ENCODE measurements around the gene PLEKHG3. TPM values are rescaled to one million over a fixed set of nuclear protein-coding genes. Genes with fewer than 3 reads are reported as not detected.

PLEKHG3 gene
- total RNA-seq, 1 experiment from 2014 or later: 13.8 TPM

DNA sequence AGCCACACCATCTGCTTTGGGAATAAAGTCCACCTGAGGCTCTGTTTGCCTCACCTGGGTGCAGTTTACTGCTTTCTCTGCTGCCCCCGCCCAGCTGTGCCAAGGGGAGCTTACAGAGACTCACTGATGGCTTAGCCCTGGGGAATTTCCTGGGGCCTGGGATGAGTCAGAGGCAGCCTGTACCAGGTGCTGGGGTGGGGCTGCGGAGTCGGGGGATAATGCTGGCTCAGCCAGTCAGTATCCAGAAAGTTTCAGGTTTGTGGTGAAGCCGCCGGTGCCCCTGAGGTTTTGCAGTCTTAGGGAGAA lies 22.3 kb downstream of the PLEKHG3 start:
- DNase-seq (ENCODE audit: low read depth): peak; percentile 81

DNA sequence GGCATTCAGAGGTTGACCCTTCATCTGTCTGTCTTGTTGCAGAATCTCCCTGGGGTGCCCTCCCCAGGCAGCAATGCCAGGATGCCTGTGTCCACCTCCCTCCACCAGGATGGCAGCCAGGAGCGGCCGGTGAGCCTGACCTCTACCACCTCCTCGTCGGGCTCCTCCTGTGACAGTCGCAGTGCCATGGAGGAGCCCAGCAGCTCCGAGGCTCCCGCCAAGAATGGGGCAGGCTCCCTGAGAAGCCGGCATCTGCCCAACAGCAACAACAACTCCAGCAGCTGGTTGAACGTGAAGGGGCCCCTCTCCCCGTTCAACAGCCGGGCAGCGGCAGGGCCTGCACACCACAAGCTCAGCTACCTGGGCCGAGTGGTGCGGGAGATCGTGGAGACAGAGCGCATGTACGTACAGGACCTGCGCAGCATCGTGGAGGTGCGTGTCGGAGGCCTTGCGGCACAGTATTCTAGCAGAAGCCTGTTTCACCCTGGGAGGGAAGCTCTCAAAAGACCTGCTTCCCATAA lies 23.4 kb downstream of the PLEKHG3 start:
- DNase-seq (ENCODE audit: low read depth): no peak

DNA sequence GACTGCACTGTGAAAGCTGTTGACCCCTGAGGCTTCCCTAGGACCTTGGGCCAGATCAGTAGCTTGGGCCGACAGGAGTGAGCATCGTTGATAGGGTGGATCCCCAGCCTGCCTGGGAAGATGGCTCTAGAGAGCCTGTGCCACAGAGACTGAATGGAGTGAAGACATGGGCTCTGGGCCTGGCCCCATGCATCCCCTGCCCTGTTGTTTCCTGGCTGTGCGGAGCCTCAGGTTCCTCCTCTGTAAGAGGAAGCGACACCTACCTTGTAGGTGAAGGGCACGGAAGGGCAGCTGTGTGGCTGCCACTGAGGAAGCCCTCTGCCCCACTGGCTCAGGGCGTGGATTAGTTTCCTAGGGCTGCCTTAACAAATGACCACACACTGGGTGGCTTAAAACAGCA lies 23.9 kb downstream of the PLEKHG3 start:
- DNase-seq (ENCODE audit: low read depth): no peak

DNA sequence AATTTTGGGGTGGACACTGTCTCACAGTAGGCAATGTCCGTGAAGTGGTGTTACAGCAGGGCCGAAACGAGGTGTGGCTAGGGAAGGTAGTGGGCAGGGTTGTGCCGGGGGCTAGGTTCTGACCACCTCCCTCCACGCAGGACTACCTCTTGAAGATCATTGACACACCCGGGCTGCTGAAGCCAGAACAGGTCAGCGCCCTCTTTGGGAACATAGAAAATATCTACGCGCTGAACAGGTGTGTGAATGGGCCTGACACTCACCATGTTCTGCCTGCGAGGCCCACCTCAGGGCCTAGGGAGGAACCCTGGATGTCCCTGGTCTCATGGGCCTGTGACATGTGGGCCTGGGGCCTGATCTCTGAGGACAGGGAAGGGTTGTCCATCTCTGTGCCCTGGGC lies 24.6 kb downstream of the PLEKHG3 start:
- no peak for DNase-seq (ENCODE audit: low read depth)

DNA sequence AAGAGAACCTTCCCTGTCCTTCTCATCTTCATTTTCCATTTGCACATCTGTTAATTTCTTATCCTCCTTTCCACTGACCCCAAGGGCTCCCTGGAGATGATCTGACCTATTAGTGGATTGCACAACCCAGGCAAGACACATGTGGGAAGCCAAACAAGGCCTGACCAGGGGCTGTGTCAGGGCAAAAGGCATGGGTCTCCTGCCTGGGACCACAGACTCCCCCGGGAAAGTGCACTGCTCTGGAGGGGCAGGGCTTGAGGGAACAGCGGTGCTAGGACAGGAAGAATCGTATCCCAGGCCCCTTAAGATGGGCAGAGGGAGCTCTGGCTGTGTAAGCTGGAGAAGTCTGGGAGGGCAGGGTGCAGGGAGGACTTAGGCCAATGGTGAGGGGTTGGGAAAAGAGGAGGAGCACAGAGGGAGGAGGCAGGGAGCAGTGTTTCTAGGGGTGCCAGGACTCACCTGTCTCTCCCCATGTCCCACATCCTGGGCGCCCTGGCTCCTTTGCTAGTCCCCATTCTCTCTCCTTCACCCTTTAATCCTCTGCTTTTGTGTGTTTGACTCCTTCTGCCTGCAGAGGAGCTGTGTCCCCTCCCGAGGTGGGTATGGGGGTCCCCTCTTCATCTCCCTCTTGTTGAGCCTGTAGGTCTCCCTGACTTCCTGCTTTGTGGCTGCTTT lies 25.3 kb downstream of the PLEKHG3 start:
- no peak for DNase-seq (ENCODE audit: low read depth)

DNA sequence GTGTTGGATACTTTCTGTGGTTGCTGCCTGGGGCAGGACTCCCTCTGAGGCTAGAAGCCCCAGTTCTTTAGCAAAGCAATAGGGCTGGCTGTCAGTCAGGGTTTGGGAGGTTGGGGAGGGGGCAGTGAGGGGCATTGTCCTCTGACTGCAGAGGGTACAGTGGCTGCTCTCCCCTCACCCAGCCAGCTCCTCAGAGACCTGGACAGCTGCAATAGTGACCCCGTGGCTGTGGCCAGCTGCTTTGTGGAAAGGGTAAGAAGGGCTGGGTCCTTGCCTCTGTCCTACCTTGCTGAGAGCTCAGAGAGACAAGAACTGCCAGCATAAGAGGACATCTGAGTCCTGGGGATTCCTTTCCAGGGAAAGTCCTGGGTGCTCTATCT lies 25.8 kb downstream of the PLEKHG3 start:
- DNase-seq (ENCODE audit: low read depth): no peak

DNA sequence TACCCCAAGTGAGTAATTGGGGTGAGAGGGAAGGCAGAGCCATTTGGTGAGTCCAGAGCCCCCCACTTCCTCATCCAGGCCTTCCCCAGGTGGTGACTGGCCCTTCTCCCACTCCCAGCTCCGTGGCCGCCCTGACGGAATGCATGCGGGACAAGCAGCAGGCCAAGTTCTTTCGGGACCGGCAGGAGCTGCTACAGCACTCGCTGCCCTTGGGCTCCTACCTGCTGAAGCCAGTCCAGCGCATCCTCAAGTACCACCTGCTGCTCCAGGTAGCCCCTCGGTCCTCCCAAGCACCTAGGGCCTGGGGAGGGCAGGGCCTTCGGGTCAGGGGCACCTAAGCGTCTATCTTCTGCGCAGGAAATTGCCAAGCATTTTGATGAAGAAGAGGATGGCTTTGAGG lies 26.5 kb downstream of the PLEKHG3 start:
- DNase-seq (ENCODE audit: low read depth): no peak

DNA sequence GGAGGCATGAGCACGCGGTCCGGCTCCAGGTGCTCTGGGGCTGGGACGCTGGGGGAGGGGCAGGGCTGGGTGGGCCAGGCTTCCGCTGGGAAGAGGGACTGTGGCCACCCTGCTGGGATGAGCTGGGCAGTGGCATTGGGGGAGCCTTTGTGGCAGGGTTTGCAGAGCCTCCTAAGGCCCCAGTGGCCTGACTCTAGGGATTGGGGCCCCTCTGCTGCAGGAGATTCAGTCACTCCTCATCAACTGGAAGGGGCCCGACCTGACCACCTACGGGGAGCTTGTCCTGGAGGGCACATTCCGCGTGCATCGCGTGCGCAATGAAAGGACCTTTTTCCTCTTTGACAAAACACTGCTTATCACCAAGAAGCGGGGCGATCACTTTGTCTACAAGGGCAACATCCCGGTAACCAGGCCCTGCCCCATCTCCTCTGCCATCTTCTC lies 26.9 kb downstream of the PLEKHG3 start:
- DNase-seq (ENCODE audit: low read depth): no peak

DNA sequence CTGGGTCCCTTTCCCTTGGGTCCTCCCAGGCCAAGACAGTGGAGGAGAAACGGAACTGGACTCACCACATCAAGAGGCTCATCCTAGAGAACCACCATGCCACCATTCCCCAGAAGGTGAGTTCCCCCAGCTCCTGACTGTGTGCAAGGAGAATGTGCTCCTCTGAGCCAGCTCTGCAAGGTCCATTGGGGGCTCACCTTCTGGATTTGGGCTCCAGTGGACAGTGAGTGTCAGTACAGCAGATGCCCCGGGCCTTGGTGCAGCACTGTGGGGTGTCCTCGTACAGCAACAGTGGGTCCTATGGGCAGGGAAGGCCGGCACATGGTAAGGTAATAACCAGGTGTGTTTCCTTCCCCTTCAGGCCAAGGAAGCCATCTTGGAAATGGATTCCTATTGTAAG lies 27.8 kb downstream of the PLEKHG3 start:
- no peak for DNase-seq (ENCODE audit: low read depth)

DNA sequence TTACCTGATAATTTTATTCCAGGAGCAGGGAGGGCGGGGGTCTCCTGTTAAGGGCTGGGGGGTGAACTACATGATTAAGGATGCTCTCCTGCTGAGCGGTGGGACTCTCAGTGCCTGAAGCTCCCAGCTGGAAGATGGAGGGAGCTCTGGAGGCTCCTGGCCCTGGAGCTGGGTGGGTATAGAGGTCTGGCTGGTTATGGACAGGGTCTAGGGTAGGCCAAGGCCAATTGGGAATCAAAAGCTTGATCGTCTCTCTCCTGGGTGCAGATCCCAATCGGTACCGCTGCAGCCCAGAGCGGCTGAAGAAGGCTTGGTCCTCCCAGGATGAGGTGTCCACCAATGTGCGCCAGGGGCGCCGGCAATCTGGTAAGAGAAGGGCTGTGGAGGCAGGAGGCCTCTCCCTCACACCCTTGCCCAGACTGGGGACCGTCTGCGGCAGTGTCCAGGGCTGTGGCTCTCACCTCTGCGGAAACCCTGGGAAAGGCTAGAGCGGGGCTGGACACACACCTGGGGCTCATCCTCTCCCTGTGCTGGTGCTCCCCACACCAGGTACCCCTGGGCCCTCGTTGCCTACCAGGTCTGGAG lies 28.4 kb downstream of the PLEKHG3 start:
- no peak for DNase-seq (ENCODE audit: low read depth)

DNA sequence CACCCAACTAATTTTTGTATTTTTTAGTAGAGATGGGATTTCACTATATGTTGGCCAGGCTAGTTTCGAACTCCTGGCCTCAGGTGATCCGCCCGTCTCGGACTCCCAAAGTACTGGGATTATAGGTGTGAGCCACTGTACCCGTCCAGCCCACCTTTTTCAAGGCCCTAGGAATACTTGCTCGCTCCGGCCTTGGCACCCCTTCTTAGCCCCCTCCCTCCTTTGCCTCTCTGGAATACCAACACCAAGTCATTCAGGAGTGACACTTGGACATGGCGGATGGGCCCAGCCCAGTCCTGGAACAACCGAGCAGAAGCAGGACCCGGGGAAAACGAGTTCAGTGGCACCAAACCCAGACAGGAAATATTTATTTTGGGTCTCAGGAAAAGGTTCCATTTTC lies 29.1 kb downstream of the PLEKHG3 start:
- no peak for DNase-seq (ENCODE audit: low read depth)

DNA sequence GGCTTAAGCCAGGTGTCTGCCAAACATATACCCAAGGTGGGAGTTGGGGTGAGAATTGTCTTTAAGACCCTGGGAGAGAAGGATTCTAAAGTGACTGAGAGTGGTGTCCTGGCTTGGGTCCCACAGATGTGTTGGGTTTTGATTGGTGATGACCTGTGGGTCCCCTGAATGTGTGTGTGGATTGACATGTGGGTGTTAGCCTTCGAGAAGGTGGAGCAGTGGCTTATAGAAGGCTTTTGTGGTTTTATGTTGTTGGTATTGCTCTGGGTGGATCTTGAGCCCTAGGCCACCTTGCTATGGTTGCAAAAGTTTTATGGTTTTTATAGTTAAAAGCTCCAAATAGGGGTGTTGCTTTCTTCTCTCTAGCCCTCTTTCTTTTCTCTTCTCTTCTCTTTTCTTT lies 29.7 kb downstream of the PLEKHG3 start:
- DNase-seq (ENCODE audit: low read depth): no peak

DNA sequence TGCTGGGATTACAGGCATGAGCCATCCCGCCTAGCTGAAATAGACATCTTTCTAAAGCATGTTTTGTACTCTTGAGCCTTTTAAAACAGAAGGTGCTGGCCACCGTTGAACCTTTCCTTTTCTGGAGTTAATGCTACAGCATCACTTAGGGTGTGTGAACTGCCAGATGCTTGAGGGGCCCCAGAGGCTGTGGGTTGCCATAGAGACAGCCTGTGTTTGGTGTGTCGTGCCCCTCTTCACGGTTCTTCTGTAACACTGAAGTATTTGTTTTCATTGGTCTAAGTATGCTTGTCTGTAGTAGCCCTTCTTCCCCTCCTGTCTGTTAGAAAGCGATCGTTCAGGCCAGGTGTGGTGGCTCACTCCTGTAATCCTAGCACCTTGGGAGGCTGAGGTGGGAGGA lies 30.8 kb downstream of the PLEKHG3 start:
- DNase-seq (ENCODE audit: low read depth): no peak

DNA sequence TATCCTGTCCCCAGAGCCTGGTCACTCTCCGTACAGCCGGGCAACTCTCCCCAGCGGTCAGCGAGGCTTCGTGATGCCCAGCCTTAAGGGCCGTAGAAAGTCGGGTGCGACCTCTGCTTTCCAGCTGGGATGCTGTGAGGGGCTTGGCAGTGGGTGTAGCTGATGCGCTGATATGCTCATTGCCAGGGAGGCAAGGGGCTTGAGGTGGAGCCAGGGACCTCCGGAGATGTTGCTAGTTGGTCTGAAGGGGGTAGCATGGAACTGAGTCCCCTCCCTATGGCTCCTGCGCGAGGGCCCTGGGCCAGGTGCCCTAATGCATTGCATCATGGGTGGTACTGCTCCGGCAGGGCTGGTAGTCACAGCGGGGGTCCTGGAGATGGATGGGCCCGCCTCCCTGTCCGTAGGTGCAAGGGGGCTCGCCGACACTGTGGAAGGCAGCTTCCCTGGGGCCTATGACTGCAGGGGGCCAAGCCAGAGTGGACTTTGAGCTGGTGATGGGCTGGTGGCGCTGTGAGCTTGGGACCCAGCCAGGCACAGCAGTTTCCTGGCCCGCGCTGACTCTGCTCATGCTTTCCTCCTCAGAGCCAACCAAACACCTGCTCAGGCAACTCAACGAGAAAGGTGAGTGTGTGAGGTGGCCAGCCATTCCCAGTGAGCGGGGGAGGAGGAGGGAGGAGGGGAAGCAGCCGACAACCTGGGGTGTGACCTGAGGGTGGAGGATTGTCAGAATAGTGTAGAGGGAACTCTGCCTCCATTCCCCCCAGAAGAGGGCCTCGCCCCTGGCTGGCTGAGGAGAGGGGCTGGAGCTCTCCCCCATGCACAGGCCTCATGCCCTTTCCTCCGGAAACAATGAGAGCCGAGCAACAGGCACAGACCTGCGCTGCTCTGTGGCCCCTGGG lies 32.3 kb downstream of the PLEKHG3 start:
- DNase-seq (ENCODE audit: low read depth): no peak

DNA sequence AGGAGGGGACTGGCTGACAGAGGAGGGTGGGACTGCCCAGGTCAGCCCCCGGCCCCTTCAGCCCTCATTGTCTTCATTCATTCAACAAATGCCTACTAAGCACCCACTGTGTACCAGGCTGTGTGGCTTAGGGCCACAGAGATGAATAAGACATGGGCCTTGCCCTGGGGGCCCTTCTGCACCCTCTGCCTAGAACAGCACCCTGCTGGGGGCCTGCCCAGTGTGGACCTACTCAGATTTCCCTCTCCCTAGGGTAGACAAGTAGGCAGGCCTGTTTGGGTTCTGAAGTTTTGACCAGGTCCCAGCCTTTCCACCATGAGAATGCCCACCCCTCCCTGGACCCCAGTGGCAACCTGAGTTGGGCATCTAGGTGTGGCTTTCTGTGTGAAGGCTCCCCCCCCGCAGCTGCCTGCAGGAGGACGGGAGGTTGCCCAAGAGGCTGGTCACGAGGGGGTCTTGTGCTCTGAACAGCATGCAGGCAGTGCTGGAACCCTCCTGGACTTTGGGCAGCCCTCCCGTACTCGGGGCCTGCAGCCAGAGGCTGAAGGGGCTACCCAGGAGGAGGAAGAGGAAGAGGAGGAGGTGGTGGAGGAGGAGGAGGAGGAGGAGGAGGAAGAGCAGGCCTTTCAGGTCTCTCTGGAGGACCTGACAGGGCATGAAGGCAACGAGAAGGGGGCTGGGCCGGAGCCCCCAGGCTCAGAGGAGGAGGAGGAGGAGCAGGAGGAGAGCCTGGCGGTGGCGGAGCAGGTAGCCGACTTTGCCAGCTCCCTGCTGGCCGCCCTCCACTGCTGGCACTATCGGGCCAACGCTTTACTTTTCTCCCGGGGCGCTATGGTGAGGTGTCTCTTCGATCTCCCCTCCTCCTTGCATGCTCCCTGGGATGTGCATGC lies 33.4 kb downstream of the PLEKHG3 start:
- DNase-seq (ENCODE audit: low read depth): no peak

DNA sequence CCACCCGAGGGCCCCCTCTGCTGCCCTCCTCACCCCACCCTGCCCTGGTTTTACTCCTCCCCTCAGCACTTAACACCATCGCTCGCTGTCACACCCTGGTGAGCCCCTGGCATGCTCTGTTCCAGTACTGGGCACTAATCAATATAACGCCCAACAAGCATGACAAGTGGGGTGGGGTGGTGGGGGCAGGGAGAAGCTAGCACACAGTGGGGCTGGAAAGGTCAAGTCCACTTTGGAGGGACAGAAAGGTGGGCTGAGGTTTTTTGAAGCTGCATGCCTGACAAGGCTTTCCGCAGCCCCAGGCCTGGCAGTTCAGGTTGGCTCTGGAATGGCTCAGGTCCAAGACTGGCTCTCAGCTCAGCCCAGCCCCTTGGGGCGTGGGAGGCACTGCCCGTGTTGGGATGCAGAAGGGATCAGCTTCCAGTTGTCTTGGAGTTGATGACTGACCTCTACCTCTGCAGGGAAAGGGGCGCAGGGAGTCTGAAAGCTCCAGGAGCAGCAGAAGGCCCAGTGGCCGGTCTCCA lies 34.1 kb downstream of the PLEKHG3 start:
- no peak for DNase-seq (ENCODE audit: low read depth)

DNA sequence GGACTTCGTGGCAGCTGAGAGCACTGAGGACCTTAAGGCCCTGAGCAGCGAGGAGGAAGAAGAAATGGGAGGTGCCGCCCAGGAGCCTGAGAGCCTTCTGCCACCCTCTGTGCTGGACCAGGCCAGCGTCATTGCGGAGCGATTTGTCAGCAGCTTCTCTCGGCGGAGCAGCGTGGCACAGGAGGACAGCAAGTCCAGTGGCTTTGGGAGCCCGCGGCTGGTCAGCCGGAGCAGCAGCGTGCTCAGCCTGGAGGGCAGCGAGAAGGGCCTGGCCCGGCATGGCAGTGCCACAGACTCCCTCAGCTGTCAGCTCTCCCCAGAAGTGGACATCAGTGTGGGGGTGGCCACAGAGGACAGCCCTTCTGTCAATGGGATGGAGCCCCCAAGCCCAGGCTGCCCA lies 37.0 kb downstream of the PLEKHG3 start:
- no peak for DNase-seq (ENCODE audit: low read depth)

DNA sequence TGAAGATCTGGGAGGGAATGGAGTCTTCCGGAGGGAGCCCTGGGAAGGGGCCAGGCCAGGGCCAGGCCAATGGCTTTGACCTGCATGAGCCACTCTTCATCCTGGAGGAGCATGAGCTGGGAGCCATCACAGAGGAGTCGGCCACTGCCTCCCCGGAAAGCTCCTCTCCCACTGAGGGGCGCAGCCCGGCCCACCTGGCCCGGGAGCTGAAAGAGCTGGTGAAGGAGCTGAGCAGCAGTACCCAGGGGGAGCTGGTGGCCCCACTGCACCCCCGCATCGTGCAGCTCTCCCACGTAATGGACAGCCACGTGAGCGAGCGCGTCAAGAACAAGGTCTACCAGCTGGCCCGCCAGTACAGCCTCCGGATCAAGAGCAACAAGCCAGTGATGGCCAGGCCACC lies 37.7 kb downstream of the PLEKHG3 start:
- DNase-seq (ENCODE audit: low read depth): no peak

DNA sequence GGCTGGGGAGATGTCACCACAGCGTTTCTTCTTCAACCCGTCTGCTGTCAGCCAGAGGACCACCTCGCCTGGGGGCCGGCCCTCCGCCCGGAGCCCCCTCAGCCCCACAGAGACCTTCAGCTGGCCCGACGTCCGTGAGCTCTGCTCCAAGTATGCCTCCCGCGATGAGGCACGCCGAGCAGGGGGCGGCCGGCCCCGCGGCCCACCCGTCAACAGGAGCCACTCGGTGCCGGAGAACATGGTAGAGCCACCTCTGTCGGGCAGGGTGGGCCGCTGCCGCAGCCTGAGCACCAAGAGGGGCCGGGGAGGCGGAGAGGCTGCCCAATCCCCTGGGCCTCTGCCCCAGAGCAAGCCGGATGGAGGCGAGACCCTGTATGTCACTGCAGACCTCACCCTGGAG lies 38.8 kb downstream of the PLEKHG3 start:
- DNase-seq (ENCODE audit: low read depth): no peak

DNA sequence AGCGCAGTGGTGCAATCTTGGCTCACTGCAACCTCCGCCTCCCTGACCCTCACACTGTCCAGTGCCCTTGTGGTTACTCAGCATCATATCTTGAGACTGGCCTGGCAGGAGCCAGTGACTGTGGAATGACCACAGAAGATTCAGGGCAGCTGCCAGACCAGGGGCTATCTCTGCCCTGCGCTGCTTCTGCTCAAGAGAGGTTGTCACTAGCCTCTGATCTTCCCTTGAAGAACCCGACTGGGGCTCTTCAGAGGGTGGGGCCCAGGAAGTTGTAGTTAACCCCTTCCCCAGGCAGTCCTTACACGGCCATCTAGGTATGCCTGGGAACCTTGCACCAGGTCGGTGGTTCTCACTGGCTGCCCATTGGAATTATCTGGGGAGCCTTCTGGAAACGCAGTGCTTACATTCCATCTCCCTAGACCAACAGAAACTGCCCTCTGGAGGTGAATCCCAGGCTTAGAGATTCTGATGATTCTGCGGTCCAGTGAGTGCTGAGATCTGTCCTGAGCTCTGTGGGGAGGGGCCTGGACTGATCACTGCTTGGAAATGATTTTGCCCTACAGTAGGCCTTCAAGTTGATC lies 41.4 kb downstream of the PLEKHG3 start:
- DNase-seq (ENCODE audit: low read depth): peak; percentile 29
